PFSK-1 (cell line): ENCODE results near the gene NLRP6.

Source experiments
- FOXP2 ChIP-seq: optimal IDR thresholded peaks from 2 replicates; pipeline ENCODE3; 2011; ENCODE audit warnings: borderline replicate concordance, control low read depth, inconsistent platforms; ENCODE audit not compliant: insufficient read depth; ENCODE audit errors: extremely low read length, extremely low read depth
- POLR2AphosphoS5 ChIP-seq: IDR thresholded peaks from 2 replicates; pipeline ENCODE4 v1.6.1; 2012; ENCODE audit warnings: low read depth, mild to moderate bottlenecking, control low read depth, low read length, moderate library complexity
- SIN3A ChIP-seq: IDR thresholded peaks from 2 replicates; pipeline ENCODE4 v1.6.1; 2012; ENCODE audit warnings: mild to moderate bottlenecking, low read length, moderate library complexity, borderline replicate concordance; ENCODE audit not compliant: insufficient read depth
- TAF1 ChIP-seq: IDR thresholded peaks from 2 replicates; pipeline ENCODE4 v1.6.1; 2012; ENCODE audit warnings: low read length, control low read depth, borderline replicate concordance; ENCODE audit not compliant: insufficient read depth
- TF ChIP-seq, protein P1 (sequence below), 2 experiments: IDR thresholded peaks; 2 replicates each; pipeline versions ENCODE4 v1.6.1 to v1.8.0; 2011 to 2012; ENCODE audit warnings: low read depth in 2 of 2, low read length in 2 of 2, control low read depth in 1 of 2, inconsistent platforms in 1 of 2, mild to moderate bottlenecking in 1 of 2, moderate library complexity in 1 of 2; ENCODE audit not compliant: insufficient read depth in 1 of 2

Gene NLRP6

DNA sequence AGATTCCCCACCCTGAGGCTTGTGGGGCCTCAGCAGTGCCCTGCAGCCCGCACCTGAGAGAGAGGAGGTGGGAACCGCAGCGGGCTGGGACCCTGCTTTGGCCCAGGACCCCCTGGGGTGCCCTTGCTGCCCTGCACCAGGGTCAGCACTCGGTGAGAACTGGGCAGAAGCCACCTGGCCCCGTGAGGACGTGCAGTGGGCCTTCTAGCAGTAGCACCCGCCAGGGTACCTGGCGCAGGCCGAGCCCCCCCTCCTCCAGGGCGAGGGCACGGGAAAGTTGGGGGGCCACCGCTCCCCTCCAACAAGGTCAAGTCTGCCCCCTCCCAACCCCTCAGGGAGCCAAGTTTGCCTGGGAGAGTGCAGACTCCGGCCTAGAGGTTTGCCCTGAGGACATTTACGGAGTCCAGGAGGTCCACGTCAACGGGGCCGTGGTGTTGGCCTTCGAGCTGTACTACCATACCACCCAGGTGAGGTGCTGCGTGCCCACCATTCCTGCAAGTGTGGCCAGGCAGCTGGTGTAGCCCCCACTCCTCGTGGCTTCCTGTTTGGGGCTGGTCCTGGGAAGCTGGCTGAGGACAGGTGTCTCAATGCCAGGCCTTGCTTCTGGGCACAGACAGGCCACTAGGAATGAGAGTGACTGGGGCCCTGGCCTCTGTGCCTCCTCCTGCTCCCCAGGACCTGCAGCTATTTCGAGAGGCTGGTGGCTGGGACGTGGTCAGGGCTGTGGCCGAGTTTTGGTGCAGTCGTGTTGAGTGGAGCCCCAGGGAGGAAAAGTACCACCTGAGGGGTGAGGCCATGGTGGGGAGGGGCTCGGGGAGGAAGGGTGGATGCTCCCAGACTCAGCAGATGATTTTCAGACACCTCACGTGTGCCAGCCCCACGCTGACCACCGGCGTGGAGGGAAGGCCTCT is 14.3 kb downstream of the NLRP6 start:
- TF ChIP-seq, protein P1, sequence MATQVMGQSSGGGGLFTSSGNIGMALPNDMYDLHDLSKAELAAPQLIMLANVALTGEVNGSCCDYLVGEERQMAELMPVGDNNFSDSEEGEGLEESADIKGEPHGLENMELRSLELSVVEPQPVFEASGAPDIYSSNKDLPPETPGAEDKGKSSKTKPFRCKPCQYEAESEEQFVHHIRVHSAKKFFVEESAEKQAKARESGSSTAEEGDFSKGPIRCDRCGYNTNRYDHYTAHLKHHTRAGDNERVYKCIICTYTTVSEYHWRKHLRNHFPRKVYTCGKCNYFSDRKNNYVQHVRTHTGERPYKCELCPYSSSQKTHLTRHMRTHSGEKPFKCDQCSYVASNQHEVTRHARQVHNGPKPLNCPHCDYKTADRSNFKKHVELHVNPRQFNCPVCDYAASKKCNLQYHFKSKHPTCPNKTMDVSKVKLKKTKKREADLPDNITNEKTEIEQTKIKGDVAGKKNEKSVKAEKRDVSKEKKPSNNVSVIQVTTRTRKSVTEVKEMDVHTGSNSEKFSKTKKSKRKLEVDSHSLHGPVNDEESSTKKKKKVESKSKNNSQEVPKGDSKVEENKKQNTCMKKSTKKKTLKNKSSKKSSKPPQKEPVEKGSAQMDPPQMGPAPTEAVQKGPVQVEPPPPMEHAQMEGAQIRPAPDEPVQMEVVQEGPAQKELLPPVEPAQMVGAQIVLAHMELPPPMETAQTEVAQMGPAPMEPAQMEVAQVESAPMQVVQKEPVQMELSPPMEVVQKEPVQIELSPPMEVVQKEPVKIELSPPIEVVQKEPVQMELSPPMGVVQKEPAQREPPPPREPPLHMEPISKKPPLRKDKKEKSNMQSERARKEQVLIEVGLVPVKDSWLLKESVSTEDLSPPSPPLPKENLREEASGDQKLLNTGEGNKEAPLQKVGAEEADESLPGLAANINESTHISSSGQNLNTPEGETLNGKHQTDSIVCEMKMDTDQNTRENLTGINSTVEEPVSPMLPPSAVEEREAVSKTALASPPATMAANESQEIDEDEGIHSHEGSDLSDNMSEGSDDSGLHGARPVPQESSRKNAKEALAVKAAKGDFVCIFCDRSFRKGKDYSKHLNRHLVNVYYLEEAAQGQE (IDR thresholded peaks at IDR 0.05; ENCODE audit: insufficient read depth in 1 of 2, low read depth in 2 of 2, low read length in 2 of 2), result no peak
- TF ChIP-seq FOXP2 (no peak), TAF1 (no peak), POLR2AphosphoS5 (no peak), SIN3A (no peak)

DNA sequence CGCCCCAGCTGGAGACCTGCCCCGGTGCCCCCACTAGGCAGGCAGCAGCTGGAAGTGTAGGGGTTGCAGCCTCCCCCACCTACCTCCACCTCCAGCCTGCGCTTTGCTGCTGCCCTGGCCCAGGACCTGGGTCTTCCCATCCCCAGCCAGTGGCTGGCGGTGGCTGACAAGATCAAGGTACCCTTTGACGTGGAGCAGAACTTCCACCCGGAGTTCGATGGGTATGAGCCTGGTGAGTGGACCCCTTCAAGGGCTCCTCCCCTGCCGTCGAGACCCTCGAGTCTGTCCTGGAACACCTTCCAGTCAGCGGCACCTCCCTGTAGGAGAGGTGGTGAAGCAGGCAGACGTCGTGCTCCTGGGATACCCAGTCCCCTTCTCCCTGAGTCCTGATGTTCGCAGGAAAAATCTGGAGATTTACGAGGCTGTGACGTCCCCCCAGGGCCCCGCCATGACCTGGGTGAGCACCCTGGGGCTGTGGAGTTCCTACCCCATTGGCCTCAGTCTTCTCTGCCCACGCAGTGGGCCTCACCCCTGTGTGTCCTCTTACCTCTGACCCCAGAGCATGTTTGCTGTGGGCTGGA is 15.2 kb downstream of the NLRP6 start:
- TF ChIP-seq TAF1 (no peak), SIN3A (no peak), POLR2AphosphoS5 (no peak), FOXP2 (no peak)
- TF ChIP-seq, protein P1 (IDR thresholded peaks at IDR 0.05; ENCODE audit: insufficient read depth in 1 of 2, low read depth in 2 of 2, low read length in 2 of 2), result no peak

DNA sequence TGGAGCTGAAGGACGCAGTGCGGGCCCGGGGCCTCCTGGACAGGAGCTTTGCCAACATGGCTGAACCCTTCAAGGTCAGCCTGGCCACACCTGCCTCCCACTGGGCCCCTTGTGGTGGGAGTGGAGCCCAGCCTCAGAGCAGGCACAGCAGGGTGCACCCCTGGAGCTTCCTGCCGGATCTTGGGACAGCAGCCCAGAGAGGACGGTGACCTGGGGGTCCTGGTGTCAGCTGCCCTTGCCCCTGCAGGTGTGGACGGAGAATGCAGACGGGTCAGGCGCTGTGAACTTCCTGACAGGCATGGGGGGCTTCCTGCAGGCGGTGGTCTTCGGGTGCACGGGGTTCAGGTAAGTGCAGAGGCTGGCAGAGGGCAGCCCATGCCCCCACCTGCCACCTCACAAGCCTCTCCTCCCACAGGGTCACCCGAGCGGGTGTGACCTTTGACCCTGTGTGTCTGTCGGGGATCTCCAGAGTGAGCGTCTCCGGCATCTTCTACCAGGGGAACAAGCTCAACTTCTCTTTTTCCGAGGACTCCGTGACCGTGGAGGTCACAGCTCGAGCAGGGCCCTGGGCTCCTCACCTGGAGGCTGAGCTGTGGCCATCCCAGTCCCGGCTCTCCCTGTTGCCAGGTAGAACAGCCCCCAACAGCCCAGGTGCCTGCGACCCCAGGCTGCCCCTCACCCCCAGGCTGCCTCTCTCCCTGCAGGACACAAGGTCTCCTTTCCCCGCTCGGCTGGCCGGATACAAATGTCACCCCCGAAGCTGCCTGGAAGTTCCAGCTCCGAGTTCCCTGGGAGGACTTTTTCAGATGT is 15.8 kb downstream of the NLRP6 start:
- TF ChIP-seq SIN3A (no peak), TAF1 (no peak), POLR2AphosphoS5 (no peak), FOXP2 (no peak)
- TF ChIP-seq, protein P1 (IDR thresholded peaks at IDR 0.05; ENCODE audit: insufficient read depth in 1 of 2, low read depth in 2 of 2, low read length in 2 of 2), result no peak

DNA sequence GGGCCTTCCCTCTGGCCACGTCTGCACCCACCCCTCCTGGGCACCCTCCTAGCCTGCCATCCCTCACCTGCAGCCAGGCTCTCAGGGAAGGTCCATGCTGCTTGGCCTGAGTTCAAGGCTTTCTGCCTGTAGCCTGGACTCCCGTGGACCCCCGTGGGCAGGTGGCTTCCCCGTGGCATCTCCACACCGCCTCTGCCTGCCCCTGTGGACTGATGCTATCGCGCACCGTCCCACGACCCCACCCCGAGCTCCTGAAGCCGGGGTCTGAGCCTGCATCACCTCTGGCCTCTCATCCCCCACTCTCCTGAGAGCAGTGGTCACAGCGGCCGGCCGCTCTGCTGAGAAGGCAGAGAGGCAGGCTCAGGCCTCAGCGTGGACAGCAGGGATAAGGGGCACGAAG is 16.6 kb downstream of the NLRP6 start:
- no peak for TF ChIP-seq SIN3A
- no peak for TF ChIP-seq TAF1
- TF ChIP-seq, protein P1 (IDR thresholded peaks at IDR 0.05; ENCODE audit: insufficient read depth in 1 of 2, low read depth in 2 of 2, low read length in 2 of 2), result no peak
- no peak for TF ChIP-seq POLR2AphosphoS5
- TF ChIP-seq FOXP2, result no peak
